ENCODE measurements around the gene DCLK1. TPM values are rescaled to one million over a fixed set of nuclear protein-coding genes. Genes with fewer than 3 reads are reported as not detected.

The DCLK1 gene
- total RNA-seq, 4 donors from 2014 or later = 1.1 to 10.8 (median 6.7) TPM

DNA sequence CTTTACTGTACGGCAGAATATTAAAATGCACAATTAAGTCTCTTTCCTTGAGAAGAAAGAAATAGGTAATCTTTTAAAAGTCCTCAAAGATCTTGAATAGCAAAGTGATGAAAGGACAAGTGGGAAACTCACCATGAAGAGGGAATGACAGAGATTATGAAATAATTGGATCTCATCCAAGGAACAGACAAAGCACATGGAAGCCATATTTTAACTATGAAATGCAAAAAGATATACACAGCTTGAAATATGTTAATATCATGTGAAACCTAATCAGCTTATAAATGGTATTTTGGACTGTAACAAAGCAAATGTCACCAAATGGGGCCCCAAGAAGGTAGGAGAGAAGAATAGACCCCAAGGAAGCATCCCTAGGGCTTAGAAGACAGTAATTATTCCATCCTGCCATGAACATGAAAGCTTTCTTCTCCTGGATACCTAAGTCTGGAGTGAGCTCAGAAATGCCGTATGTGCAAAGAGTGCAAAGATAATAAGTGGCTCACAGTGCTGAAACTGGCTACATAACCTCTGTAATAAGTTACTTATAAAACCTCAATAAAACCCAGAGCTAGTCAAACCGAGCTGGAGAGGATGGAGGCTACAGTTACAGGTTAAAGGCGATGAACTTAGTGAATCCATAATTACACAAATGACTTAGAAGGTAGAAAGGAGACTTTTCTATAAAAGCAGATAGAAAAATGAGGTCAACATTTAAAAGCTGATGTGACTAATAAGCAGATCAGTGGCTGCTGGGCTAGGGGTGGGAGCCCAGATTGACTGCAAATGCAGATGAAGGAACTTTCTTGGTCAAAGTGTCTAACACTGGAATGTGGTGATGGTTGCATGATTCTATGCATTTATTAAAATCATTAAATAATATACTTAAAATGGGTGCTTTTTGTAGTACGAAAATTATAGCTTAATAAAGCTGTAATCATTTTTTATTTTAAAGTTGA is 34.4 kb downstream of the DCLK1 start:
- DNase-seq = no peak
- in situ Hi-C loops (cut with MboI; ENCODE audit: low pct_ligation_motif_present in 1 of 4, low pct_unique_long_range_greater_than_20kb in 1 of 4, low sequenced_read_pairs in 3 of 4) (no loop called here), intact Hi-C loops (cut with DNase I; ENCODE audit: low total_unique reads) (loop anchor here (10.0 kb wide), 1 partner anchor 508 kb away; no protein-coding TSS in a partner anchor)
- H3K36me3 ChIP-seq = no peaks in the 10 kb centered on the region
- TF ChIP-seq, protein P1, sequence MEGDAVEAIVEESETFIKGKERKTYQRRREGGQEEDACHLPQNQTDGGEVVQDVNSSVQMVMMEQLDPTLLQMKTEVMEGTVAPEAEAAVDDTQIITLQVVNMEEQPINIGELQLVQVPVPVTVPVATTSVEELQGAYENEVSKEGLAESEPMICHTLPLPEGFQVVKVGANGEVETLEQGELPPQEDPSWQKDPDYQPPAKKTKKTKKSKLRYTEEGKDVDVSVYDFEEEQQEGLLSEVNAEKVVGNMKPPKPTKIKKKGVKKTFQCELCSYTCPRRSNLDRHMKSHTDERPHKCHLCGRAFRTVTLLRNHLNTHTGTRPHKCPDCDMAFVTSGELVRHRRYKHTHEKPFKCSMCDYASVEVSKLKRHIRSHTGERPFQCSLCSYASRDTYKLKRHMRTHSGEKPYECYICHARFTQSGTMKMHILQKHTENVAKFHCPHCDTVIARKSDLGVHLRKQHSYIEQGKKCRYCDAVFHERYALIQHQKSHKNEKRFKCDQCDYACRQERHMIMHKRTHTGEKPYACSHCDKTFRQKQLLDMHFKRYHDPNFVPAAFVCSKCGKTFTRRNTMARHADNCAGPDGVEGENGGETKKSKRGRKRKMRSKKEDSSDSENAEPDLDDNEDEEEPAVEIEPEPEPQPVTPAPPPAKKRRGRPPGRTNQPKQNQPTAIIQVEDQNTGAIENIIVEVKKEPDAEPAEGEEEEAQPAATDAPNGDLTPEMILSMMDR (IDR thresholded peaks at IDR 0.05) = no peak
- TF ChIP-seq EP300 (IDR thresholded peaks at IDR 0.05; ENCODE audit: low read depth) = no peak
- TF ChIP-seq POLR2AphosphoS5 (IDR thresholded peaks at IDR 0.05) = no peak
- TF ChIP-seq POLR2A (IDR thresholded peaks at IDR 0.05) = no peak
- no peaks in the 10 kb centered on the region for H3K9me3 ChIP-seq
- no peak overlapping the region for H3K4me3 ChIP-seq
- 52 to 60% methylated on average over 5 of the region's 5 CpGs for WGBS, 2 donors (ENCODE audit: low coverage in 1 of 2)
- H3K4me1 ChIP-seq = no peaks in the 10 kb centered on the region
- no peaks in the 10 kb centered on the region for H3K27me3 ChIP-seq
- no peak overlapping the region for H3K27ac ChIP-seq

DNA sequence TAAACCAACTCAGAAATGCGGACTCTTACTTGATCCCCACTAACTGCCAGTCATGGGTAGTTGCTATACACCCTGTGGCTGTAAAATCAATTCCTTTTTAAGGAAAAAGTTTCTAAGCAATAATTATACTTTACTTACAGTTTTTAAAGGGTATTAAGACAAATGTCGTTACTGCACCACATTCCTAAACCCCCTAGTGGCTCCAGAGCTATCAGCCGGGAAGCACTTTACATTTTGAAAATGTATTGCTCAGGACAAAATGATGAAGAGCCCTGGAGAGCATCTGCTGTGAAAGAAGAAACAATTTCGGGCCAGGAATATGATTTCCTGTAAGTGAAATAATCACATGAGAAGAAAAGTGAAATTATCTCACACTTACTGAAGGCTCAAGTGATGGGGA is 36.7 kb downstream of the DCLK1 start:
- Histone ChIP-seq H3K4me1 (no peaks in the 10 kb centered on the region), H3K27ac (no peak overlapping the region), H3K4me3 (no peak overlapping the region), H3K9me3 (no peaks in the 10 kb centered on the region), H3K36me3 (no peaks in the 10 kb centered on the region), H3K27me3 (no peaks in the 10 kb centered on the region)
- no peak for DNase-seq
- in situ Hi-C loops (cut with MboI; ENCODE audit: low pct_ligation_motif_present in 1 of 4, low pct_unique_long_range_greater_than_20kb in 1 of 4, low sequenced_read_pairs in 3 of 4) (no loop called here), intact Hi-C loops (cut with DNase I; ENCODE audit: low total_unique reads) (loop anchor here (10.0 kb wide), 1 partner anchor 510 kb away; no protein-coding TSS in a partner anchor)
- TF ChIP-seq POLR2A (IDR thresholded peaks at IDR 0.05) (no peak), POLR2AphosphoS5 (IDR thresholded peaks at IDR 0.05) (no peak), EP300 (IDR thresholded peaks at IDR 0.05; ENCODE audit: low read depth) (no peak)
- TF ChIP-seq, protein P1 (IDR thresholded peaks at IDR 0.05) = no peak
- 78% methylated on average over 4 of the region's 4 CpGs for WGBS, 2 donors (ENCODE audit: low coverage in 1 of 2)

DNA sequence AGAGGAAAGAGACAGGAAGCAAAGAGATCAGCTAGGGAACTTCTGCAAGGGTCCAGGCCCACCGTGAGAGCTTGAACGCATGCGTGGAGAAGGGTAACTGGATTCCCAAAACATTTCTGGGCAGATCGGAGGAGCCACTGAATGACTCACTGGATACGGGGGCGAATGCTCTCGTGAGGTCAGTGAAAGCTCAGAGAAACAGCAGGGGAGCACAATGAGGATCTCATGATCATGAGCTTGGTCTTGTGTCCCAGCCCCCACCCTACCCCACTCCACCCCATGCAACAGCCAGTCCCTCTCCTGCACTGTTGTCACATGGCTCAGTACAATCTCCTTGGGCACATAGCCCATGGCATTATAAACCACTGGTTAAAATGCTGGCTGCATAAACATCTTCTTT is 40.6 kb downstream of the DCLK1 start:
- intact Hi-C loops (cut with DNase I; ENCODE audit: low total_unique reads) (loop anchor here (10.0 kb wide), 1 partner anchor 514 kb away; no protein-coding TSS in a partner anchor), in situ Hi-C loops (cut with MboI; ENCODE audit: low pct_ligation_motif_present in 1 of 4, low pct_unique_long_range_greater_than_20kb in 1 of 4, low sequenced_read_pairs in 3 of 4) (no loop called here)
- H3K27me3 ChIP-seq = no peaks in the 10 kb centered on the region
- DNase-seq = no peak
- no peaks in the 10 kb centered on the region for H3K36me3 ChIP-seq
- WGBS, 2 donors (ENCODE audit: low coverage in 1 of 2) = 89 to 90% methylated on average over 2 to 7 of the region's 7 CpGs
- H3K9me3 ChIP-seq = no peaks in the 10 kb centered on the region
- TF ChIP-seq POLR2AphosphoS5 (IDR thresholded peaks at IDR 0.05) = no peak
- TF ChIP-seq POLR2A (IDR thresholded peaks at IDR 0.05) = no peak
- TF ChIP-seq, protein P1 (IDR thresholded peaks at IDR 0.05) = no peak
- TF ChIP-seq EP300 (IDR thresholded peaks at IDR 0.05; ENCODE audit: low read depth) = no peak
- no peak overlapping the region for H3K27ac ChIP-seq
- H3K4me3 ChIP-seq = no peak overlapping the region
- no peaks in the 10 kb centered on the region for H3K4me1 ChIP-seq

DNA sequence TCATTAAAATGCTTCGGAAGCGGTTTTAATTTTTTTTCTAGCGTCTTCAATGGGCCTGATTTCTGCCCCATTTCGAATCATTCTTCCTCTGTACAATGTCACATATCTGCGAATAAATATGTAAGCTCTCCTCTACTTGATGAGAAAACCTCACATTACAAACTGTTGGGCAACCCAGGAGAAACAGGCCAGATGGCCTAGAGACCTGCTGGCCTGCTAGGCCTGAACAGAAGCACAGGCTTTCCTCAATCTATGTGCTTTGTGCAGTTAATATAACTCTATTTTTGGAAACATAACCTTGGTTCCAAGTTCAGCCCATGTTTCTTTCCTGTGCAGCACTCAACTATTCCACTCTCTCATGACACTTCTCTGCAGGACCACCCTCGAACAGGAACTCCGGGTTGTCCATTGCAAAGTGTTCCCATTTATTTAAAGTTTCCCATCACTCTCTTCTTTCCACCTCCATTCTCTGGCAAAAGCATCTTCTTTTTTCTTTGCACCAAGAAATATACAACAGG is 42.0 kb downstream of the DCLK1 start:
- no peak for DNase-seq
- no peaks in the 10 kb centered on the region for H3K36me3 ChIP-seq
- TF ChIP-seq, protein P1 (IDR thresholded peaks at IDR 0.05) = no peak
- TF ChIP-seq POLR2A (IDR thresholded peaks at IDR 0.05) = no peak
- no peak for TF ChIP-seq EP300 (IDR thresholded peaks at IDR 0.05; ENCODE audit: low read depth)
- TF ChIP-seq POLR2AphosphoS5 (IDR thresholded peaks at IDR 0.05) = no peak
- no peaks in the 10 kb centered on the region for H3K9me3 ChIP-seq
- H3K27ac ChIP-seq = no peak overlapping the region
- WGBS, 2 donors (ENCODE audit: low coverage in 1 of 2) = 78% methylated on average over 6 to 7 of the region's 7 CpGs
- H3K4me3 ChIP-seq = no peak overlapping the region
- no peaks in the 10 kb centered on the region for H3K27me3 ChIP-seq
- H3K4me1 ChIP-seq = no peaks in the 10 kb centered on the region
- in situ Hi-C loops (cut with MboI; ENCODE audit: low pct_ligation_motif_present in 1 of 4, low pct_unique_long_range_greater_than_20kb in 1 of 4, low sequenced_read_pairs in 3 of 4) (no loop called here), intact Hi-C loops (cut with DNase I; ENCODE audit: low total_unique reads) (no loop called here)
